Measurements from ENCODE around the gene RBBP8. TPM values are rescaled to one million over a fixed set of nuclear protein-coding genes. Genes with fewer than 3 reads are reported as not detected.

The RBBP8 gene
- total RNA-seq, 1 donor from 2014 or later = 12.7 TPM

- ATAC-seq (no peak), DNase-seq (ENCODE audit: low spot score) (no peak)
- intact Hi-C loops (cut with DNase I) = no loop called here
Measured at GRCh38 chr18:23069898-23070297, 136.8 kb downstream of the RBBP8 start.

GRCh38 chr18:23071285-23071684, 138.2 kb downstream of the RBBP8 start:
- ATAC-seq = peak; percentile 68
- DNase-seq (ENCODE audit: low spot score) = peak; percentile 61
- intact Hi-C loops (cut with DNase I) = no loop called here

- intact Hi-C loops (cut with DNase I) = no loop called here
- DNase-seq (ENCODE audit: low spot score) = no peak
- ATAC-seq = no peak
Measured at GRCh38 chr18:23072079-23072478, 139.0 kb downstream of the RBBP8 start.

DNA sequence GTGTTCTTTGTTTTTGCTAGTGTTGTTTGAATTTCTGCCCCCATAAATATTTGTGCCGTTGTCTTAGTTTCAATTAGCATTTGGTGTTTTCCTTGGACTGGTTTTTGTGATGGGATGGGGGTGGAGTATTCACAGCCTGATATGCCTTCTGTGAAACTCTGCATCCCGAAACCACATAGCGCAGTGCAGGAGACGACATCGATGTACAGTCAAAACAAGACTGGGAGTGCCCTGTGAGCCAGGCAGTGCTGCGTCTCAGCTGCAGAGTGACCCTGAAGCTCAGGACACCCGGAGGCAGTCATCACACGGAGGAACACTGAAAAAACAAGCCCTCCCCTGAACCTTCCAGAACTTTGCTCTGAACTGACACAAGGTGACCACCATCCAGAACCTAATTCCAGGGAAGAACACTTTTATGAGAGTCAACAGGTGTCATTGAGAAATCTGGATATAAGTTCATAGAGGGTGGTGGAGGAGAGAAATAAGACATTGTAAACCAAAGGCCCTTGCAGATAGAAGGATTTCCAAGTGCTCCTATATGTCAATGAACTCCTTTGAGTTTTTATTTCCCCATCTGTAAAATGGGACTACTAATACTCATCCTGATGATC, 141.0 kb downstream of the RBBP8 start:
- ATAC-seq = no peak
- no peak for DNase-seq (ENCODE audit: low spot score)
- intact Hi-C loops (cut with DNase I) = no loop called here

Other genes with a start within 250 kb of the RBBP8 start
- 18.5 TPM for gene CABLES1, start 202.2 kb downstream of the RBBP8 start, total RNA-seq